Upper lobe of right lung (tissue), 1 donor: ENCODE data around the gene THSD4. TPM values are rescaled to one million over a fixed set of nuclear protein-coding genes. Genes with fewer than 3 reads are reported as not detected.

Source experiments
- ATAC-seq: fragments of 200-7000 bp; cut with Tn5 transposase; one replicate; pipeline ENCODE4 v1.9.1; 2020; ENCODE audit warnings: mild to moderate bottlenecking, moderate library complexity
- DNase-seq: peaks from one replicate; pipeline ENCODE4 v3.0.0-alpha.2; 2020
- H3K27ac ChIP-seq: fragments of 200-600 bp; one replicate; pipeline ENCODE4 v1.8.0; 2022
- H3K27me3 ChIP-seq: fragments of 200-600 bp; one replicate; pipeline ENCODE4 v1.8.0; 2022; ENCODE audit warnings: mild to moderate bottlenecking
- H3K36me3 ChIP-seq: fragments of 200-600 bp; one replicate; pipeline ENCODE4 v1.8.0; 2022
- H3K4me1 ChIP-seq: fragments of 200-600 bp; one replicate; pipeline ENCODE4 v1.8.0; 2022
- H3K4me3 ChIP-seq: fragments of 200-600 bp; one replicate; pipeline ENCODE4 v1.8.0; 2022; ENCODE audit warnings: mild to moderate bottlenecking
- H3K9me3 ChIP-seq: fragments of 200-600 bp; one replicate; pipeline ENCODE4 v1.8.0; 2022
- CTCF ChIP-seq: fragments of 200-600 bp; IDR thresholded peaks from one replicate; pipeline ENCODE4 v1.8.0; 2022; ENCODE audit warnings: antibody characterized with exemption
- intact Hi-C: fragments of 100-400 bp; cut with DNase I; formaldehyde crosslinking; loops from one replicate; pipeline ENCODE4 v1.11.0; 2022
- total RNA-seq: library from RNA; stranded (reverse); fragmentation: NEBNext Ultra II Directional; extraction: Animal tissue kit (Norgen Biotek cat#: 25700); gene quantifications from one replicate; pipeline ENCODE4 v1.2.1, GENCODE V29; 2021
- donor health status: DM: no; HTN: yes; CAD: no; lungs with severe emphysema.

The THSD4 gene
- total RNA-seq, 1 donor from 2014 or later = 25.6 TPM

DNA sequence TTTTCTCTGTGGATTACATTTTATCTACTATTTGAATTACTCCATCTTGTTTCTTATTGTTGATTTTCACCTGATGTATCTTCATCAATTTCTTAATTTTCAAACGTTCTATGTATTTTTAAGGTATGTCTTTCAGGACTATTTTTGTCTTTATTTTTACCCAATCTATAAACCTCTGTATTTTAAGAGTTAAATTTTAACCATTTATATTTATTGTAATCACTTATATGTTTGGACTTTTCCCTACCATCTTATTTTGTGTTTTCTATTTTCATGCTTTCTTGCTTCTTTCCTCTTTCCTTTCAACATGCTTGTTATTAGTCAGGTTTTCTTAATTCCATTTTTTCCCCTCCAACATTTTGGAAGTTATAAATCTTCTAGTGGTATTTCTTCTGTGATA is 645.6 kb downstream of the THSD4 start:
- ATAC-seq (no peak), DNase-seq (no peak)
- H3K9me3 ChIP-seq = peaks cover 5% of the 10 kb centered on the region
- no peak for TF ChIP-seq CTCF
- intact Hi-C loops = no loop called here
- H3K27ac ChIP-seq = no peak overlapping the region
- H3K4me3 ChIP-seq = no peak overlapping the region
- H3K27me3 ChIP-seq = no peaks in the 10 kb centered on the region
- H3K4me1 ChIP-seq = no peaks in the 10 kb centered on the region
- H3K36me3 ChIP-seq = no peaks in the 10 kb centered on the region

- DNase-seq = no peak
- ATAC-seq = peak; percentile 79
- intact Hi-C loops = no loop called here
- no peaks in the 10 kb centered on the region for H3K4me1 ChIP-seq
- no peaks in the 10 kb centered on the region for H3K36me3 ChIP-seq
- H3K4me3 ChIP-seq = no peak overlapping the region
- peaks cover 5% of the 10 kb centered on the region for H3K9me3 ChIP-seq
- no peak for TF ChIP-seq CTCF
- no peak overlapping the region for H3K27ac ChIP-seq
- H3K27me3 ChIP-seq = no peaks in the 10 kb centered on the region
Measured at GRCh38 chr15:71761649-71762048, 646.4 kb downstream of the THSD4 start.

DNA sequence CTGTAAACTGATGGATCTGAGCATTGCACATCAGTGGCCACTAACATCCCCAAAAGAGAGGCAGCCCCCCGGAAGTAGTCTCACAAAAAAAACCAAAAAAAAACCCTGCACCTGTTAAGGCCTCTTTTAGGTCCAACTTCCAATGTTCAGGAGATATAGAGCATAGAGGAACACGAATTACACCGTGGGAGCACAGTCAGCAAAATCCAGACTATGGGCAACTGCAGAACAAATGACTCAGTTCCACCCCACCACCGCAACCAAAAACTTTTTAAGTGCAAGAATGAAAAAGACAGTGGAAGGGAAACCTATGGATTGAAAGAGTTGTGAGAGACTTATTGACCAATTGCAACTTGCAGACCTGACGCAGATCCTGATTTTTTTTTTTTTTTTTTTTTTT is 652.9 kb downstream of the THSD4 start:
- no peak for ATAC-seq

DNA sequence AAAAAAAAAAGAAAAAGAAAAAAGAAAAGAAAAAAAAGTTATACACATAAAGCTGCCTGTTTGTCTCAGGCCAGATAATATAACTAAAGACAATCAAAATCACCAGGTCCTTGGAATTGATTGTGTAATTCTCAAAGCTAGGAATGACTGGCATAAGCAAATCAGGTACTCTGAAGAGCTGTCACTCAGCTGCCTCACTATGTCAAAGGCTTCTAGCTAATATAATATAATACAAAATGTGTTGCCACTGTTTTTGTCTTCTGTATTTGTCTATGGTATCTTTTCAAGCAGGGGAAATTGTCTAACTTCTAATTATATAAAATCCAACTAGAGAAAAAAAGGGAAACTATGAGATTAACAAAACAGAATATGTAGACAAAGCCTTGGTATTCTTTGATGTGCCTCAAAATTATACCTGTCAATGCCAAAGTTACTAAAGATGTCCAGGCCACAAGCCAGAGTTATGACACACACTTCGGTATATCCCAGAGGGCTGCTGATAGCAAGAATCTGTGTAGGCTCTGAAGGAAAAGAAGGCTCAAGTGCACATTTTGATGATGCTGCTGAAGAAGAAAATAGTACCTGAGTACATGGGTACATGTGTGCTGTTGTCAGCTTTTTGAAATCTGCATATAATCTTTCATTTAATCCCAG is 658.1 kb downstream of the THSD4 start:
- H3K9me3 ChIP-seq = no peaks in the 10 kb centered on the region
- no peaks in the 10 kb centered on the region for H3K4me1 ChIP-seq
- H3K27me3 ChIP-seq = no peaks in the 10 kb centered on the region
- intact Hi-C loops = no loop called here
- no peak for ATAC-seq
- DNase-seq = no peak
- H3K27ac ChIP-seq = no peak overlapping the region
- TF ChIP-seq CTCF = no peak
- H3K36me3 ChIP-seq = no peaks in the 10 kb centered on the region
- no peak overlapping the region for H3K4me3 ChIP-seq

More for the DNA sequence above, 652.9 kb downstream of the THSD4 start:
- H3K27ac ChIP-seq = no peak overlapping the region
- H3K36me3 ChIP-seq = no peaks in the 10 kb centered on the region
- no peaks in the 10 kb centered on the region for H3K4me1 ChIP-seq
- intact Hi-C loops = no loop called here
- H3K27me3 ChIP-seq = no peaks in the 10 kb centered on the region
- no peaks in the 10 kb centered on the region for H3K9me3 ChIP-seq
- no peak overlapping the region for H3K4me3 ChIP-seq
- DNase-seq = no peak
- no peak for TF ChIP-seq CTCF

DNA sequence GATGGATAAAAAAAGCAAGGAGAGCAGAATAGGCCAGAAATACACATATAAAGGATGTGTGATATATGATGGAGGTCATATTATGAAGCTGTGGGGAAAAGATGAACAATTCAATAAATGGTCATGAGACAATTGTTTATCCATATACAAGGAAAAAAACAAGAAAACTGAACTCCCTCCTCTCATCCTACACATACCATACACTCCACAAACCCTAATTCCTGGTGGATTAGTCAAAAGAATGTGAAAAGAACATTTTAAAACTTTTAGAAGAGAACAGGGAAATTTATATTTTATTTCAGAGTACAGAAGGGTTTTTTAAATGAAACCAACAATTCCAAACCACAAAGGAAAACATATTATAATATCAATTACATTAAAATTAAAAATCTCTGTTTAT is 660.6 kb downstream of the THSD4 start:
- intact Hi-C loops = no loop called here
- TF ChIP-seq CTCF = no peak
- H3K27ac ChIP-seq = no peak overlapping the region
- DNase-seq (no peak), ATAC-seq (no peak)
- H3K9me3 ChIP-seq = no peaks in the 10 kb centered on the region
- no peaks in the 10 kb centered on the region for H3K27me3 ChIP-seq
- peaks cover 7% of the 10 kb centered on the region for H3K4me1 ChIP-seq
- H3K4me3 ChIP-seq = no peak overlapping the region
- no peaks in the 10 kb centered on the region for H3K36me3 ChIP-seq

GRCh38 chr15:71776304-71776703 is 661.0 kb downstream of the THSD4 start:
- Histone ChIP-seq H3K4me3 (no peak overlapping the region), H3K4me1 (peaks cover 7% of the 10 kb centered on the region), H3K27ac (no peak overlapping the region), H3K36me3 (no peaks in the 10 kb centered on the region), H3K27me3 (no peaks in the 10 kb centered on the region), H3K9me3 (no peaks in the 10 kb centered on the region)
- no peak for TF ChIP-seq CTCF
- ATAC-seq = no peak
- intact Hi-C loops = no loop called here
- no peak for DNase-seq
